SK-N-SH treated with all-trans-retinoic acid at 6 μM for 48 hours (cell line): Measurements from ENCODE around the gene INCA1.
A peak's percentile ranks its signal among the peaks of the same experiment; 100 is the strongest.

Experiments
- ATAC-seq: fragments of 200-7000 bp; cut with Tn5 transposase; 3 replicates; pipeline ENCODE4 v1.9.1; 2020; ENCODE audit warnings: mild to moderate bottlenecking, moderate library complexity
- ARNTL ChIP-seq: fragments of 450-650 bp; formaldehyde crosslinking; IDR thresholded peaks from 2 replicates; pipeline ENCODE4 v1.5.0; 2020; ENCODE audit warnings: low read depth, mild to moderate bottlenecking, moderate library complexity, borderline replicate concordance
- BACH2 ChIP-seq: fragments of 250-450 bp; sonication (Bioruptor Pico); IDR thresholded peaks from 2 replicates; pipeline ENCODE4 v1.9.0; 2021; ENCODE audit warnings: mild to moderate bottlenecking, borderline replicate concordance
- CREB5 ChIP-seq: fragments of 250-450 bp; sonication (Bioruptor Pico); IDR thresholded peaks from 2 replicates; pipeline ENCODE4 v1.5.1; 2020; ENCODE audit warnings: low read depth, mild to moderate bottlenecking, moderate library complexity
- CSDC2 ChIP-seq: fragments of 250-450 bp; sonication (Bioruptor Pico); IDR thresholded peaks from 2 replicates; pipeline ENCODE4 v1.5.0; 2020; ENCODE audit warnings: mild to moderate bottlenecking, moderate library complexity
- ESRRG ChIP-seq: fragments of 250-450 bp; sonication (Bioruptor Pico); IDR thresholded peaks from 2 replicates; pipeline ENCODE4 v1.6.1; 2021; ENCODE audit warnings: mild to moderate bottlenecking
- GLIS3 ChIP-seq: fragments of 250-450 bp; sonication (Bioruptor Pico); IDR thresholded peaks from 2 replicates; pipeline ENCODE4 v1.5.0; 2020; ENCODE audit warnings: mild to moderate bottlenecking, moderate library complexity
- ISL1 ChIP-seq: fragments of 250-450 bp; sonication (Bioruptor Pico); IDR thresholded peaks from 2 replicates; pipeline ENCODE4 v2.1.2; 2022; ENCODE audit warnings: mild to moderate bottlenecking, moderate library complexity
- OSR1 ChIP-seq: fragments of 250-450 bp; sonication (Bioruptor Pico); IDR thresholded peaks from 2 replicates; pipeline ENCODE4 v1.8.0; 2022; ENCODE audit warnings: moderate library complexity, mild to moderate bottlenecking, inconsistent platforms
- PPARA ChIP-seq: fragments of 250-450 bp; sonication (Bioruptor Pico); IDR thresholded peaks from 2 replicates; pipeline ENCODE4 v1.5.0; 2020; ENCODE audit warnings: mild to moderate bottlenecking, borderline replicate concordance
- RARB ChIP-seq: fragments of 250-450 bp; sonication (Bioruptor Pico); IDR thresholded peaks from 2 replicates; pipeline ENCODE4 v1.8.0; 2021; ENCODE audit warnings: mild to moderate bottlenecking, moderate library complexity
- TCF4 ChIP-seq: fragments of 250-450 bp; sonication (Bioruptor Pico); IDR thresholded peaks from 2 replicates; pipeline ENCODE4 v1.8.0; 2021; ENCODE audit warnings: mild to moderate bottlenecking, moderate library complexity, borderline replicate concordance
- TOX ChIP-seq: fragments of 250-450 bp; sonication (Bioruptor Pico); IDR thresholded peaks from 2 replicates; pipeline ENCODE4 v1.8.0; 2021; ENCODE audit warnings: mild to moderate bottlenecking, moderate library complexity, borderline replicate concordance
- ZC3H10 ChIP-seq: fragments of 250-450 bp; sonication (Bioruptor Pico); IDR thresholded peaks from 2 replicates; pipeline ENCODE4 v1.5.1; 2021; ENCODE audit warnings: mild to moderate bottlenecking, moderate library complexity
- ZFP3 ChIP-seq: fragments of 250-450 bp; sonication (Bioruptor Pico); IDR thresholded peaks from 2 replicates; pipeline ENCODE4 v1.5.0; 2020; ENCODE audit warnings: mild to moderate bottlenecking, moderate library complexity
- ZFP30 ChIP-seq: fragments of 450-650 bp; formaldehyde crosslinking; IDR thresholded peaks from 2 replicates; pipeline ENCODE4 v1.5.0; 2022; ENCODE audit warnings: mild to moderate bottlenecking, moderate library complexity
- ZNF565 ChIP-seq: fragments of 450-650 bp; formaldehyde crosslinking; conservative IDR thresholded peaks from 2 replicates; pipeline ENCODE4 v1.5.0; 2020; ENCODE audit warnings: low read depth, mild to moderate bottlenecking, moderate library complexity
- ZNF8 ChIP-seq: fragments of 450-650 bp; formaldehyde crosslinking; IDR thresholded peaks from 2 replicates; pipeline ENCODE4 v1.5.0; 2020; ENCODE audit warnings: mild to moderate bottlenecking, moderate library complexity
- TF ChIP-seq, protein P1 (sequence below): fragments of 250-450 bp; sonication (Bioruptor Pico); IDR thresholded peaks from 2 replicates; pipeline ENCODE4 v1.8.0; 2020; ENCODE audit warnings: mild to moderate bottlenecking, moderate library complexity, borderline replicate concordance
- TF ChIP-seq, protein P2 (sequence below): fragments of 250-450 bp; sonication (Bioruptor Pico); IDR thresholded peaks from 2 replicates; pipeline ENCODE4 v1.5.0; 2020; ENCODE audit warnings: mild to moderate bottlenecking, moderate library complexity
- TF ChIP-seq, protein P3 (sequence below): fragments of 250-450 bp; sonication (Bioruptor Pico); IDR thresholded peaks from 2 replicates; pipeline ENCODE4 v1.8.0; 2021; ENCODE audit warnings: low read depth, mild to moderate bottlenecking, moderate library complexity, borderline replicate concordance

INCA1 gene

GRCh38 chr17:4987767-4988567 is 9.4 kb downstream of the INCA1 start:
- TF ChIP-seq, protein P1, sequence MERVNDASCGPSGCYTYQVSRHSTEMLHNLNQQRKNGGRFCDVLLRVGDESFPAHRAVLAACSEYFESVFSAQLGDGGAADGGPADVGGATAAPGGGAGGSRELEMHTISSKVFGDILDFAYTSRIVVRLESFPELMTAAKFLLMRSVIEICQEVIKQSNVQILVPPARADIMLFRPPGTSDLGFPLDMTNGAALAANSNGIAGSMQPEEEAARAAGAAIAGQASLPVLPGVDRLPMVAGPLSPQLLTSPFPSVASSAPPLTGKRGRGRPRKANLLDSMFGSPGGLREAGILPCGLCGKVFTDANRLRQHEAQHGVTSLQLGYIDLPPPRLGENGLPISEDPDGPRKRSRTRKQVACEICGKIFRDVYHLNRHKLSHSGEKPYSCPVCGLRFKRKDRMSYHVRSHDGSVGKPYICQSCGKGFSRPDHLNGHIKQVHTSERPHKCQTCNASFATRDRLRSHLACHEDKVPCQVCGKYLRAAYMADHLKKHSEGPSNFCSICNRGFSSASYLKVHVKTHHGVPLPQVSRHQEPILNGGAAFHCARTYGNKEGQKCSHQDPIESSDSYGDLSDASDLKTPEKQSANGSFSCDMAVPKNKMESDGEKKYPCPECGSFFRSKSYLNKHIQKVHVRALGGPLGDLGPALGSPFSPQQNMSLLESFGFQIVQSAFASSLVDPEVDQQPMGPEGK = no peak
- no peak for TF ChIP-seq ISL1 (CRISPR knock-in tag)
- no peak for TF ChIP-seq ZNF565 (CRISPR knock-in tag)
- no peak for TF ChIP-seq BACH2 (CRISPR knock-in tag)
- no peak for TF ChIP-seq ESRRG (CRISPR knock-in tag)
- TF ChIP-seq ZC3H10 = no peak
- TF ChIP-seq ZFP30 (CRISPR knock-in tag) = no peak
- ATAC-seq = peak; percentile 43; the same call in 2 of the 3 replicates

- ATAC-seq = peak; percentile 93
- TF ChIP-seq, protein P2, sequence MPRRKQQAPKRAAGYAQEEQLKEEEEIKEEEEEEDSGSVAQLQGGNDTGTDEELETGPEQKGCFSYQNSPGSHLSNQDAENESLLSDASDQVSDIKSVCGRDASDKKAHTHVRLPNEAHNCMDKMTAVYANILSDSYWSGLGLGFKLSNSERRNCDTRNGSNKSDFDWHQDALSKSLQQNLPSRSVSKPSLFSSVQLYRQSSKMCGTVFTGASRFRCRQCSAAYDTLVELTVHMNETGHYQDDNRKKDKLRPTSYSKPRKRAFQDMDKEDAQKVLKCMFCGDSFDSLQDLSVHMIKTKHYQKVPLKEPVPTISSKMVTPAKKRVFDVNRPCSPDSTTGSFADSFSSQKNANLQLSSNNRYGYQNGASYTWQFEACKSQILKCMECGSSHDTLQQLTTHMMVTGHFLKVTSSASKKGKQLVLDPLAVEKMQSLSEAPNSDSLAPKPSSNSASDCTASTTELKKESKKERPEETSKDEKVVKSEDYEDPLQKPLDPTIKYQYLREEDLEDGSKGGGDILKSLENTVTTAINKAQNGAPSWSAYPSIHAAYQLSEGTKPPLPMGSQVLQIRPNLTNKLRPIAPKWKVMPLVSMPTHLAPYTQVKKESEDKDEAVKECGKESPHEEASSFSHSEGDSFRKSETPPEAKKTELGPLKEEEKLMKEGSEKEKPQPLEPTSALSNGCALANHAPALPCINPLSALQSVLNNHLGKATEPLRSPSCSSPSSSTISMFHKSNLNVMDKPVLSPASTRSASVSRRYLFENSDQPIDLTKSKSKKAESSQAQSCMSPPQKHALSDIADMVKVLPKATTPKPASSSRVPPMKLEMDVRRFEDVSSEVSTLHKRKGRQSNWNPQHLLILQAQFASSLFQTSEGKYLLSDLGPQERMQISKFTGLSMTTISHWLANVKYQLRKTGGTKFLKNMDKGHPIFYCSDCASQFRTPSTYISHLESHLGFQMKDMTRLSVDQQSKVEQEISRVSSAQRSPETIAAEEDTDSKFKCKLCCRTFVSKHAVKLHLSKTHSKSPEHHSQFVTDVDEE (CRISPR knock-in tag) = no peak
- TF ChIP-seq TOX (CRISPR knock-in tag) = no peak
- 0 out of 2 replicates have a peak, but pooled peaks have one; percentile 30 for TF ChIP-seq ZFP3 (CRISPR knock-in tag)
- TF ChIP-seq ARNTL (CRISPR knock-in tag) = no peak
- TF ChIP-seq TCF4 (CRISPR knock-in tag) = no peak
- no peak for TF ChIP-seq ZFP30 (CRISPR knock-in tag)
- no peak for TF ChIP-seq GLIS3 (CRISPR knock-in tag)
- no peak for TF ChIP-seq ZNF8
- no peak for TF ChIP-seq PPARA (CRISPR knock-in tag)
- TF ChIP-seq, protein P3, sequence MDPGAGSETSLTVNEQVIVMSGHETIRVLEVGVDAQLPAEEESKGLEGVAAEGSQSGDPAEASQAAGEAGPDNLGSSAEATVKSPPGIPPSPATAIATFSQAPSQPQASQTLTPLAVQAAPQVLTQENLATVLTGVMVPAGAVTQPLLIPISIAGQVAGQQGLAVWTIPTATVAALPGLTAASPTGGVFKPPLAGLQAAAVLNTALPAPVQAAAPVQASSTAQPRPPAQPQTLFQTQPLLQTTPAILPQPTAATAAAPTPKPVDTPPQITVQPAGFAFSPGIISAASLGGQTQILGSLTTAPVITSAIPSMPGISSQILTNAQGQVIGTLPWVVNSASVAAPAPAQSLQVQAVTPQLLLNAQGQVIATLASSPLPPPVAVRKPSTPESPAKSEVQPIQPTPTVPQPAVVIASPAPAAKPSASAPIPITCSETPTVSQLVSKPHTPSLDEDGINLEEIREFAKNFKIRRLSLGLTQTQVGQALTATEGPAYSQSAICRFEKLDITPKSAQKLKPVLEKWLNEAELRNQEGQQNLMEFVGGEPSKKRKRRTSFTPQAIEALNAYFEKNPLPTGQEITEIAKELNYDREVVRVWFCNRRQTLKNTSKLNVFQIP (CRISPR knock-in tag) = no peak
- TF ChIP-seq ZC3H10 = no peak
- 0 out of 2 replicates have a peak, but pooled peaks have one; percentile 5 for TF ChIP-seq CSDC2 (CRISPR knock-in tag)
- no peak for TF ChIP-seq OSR1 (CRISPR knock-in tag)
These were observed 10.2 kb downstream of the INCA1 start, which contains the start of gene CAMTA2 for GRCh38 chr17:4986951-4987766. CAMTA2 (minus strand) TSS chr17:4987675; CDS start chr17:4986222, 1,453 bp downstream.

DNA sequence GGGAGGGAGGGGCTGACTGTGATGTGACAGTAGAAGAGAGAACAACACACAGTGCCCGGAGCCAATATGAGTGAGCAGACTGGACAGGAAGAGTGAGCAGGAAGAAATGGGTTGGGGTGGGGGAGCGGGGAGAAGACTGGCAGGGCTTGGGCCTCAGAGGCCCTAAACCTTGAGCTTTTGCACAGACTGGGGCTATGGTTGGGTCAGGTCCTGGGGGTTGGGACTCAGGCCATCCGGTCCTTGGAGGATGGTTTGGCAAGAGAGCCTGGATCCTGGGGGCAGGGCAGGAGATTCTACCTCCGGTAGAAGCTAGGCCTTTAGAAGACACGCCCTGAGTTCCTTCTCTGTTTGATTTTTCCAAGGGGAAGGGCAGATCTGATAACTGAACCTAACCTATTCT is 10.9 kb downstream of the INCA1 start:
- ATAC-seq = no peak
- no peak for TF ChIP-seq CREB5
- no peak for TF ChIP-seq ZC3H10

DNA sequence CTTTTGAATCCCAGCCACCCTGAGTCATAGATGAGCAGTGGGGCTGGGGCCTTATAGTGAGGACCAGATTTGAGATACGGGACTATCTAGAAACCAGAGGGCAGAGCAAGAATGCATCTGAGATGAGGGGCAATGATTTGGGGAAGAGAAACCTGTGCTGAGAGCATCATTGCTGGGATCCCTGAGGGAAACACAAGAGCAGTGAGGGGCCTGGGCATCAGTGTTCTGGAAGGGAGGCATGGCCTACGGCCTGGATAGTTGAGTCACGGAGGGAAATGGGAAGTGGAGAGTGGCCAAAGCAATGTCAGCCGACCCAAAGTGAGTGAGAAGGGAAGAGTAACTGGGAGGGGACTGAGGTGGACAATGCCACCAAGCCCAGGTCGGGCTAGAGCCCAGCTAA is 15.0 kb downstream of the INCA1 start:
- no peak for ATAC-seq
- TF ChIP-seq, protein P2 (CRISPR knock-in tag) = no peak
- TF ChIP-seq GLIS3 (CRISPR knock-in tag) = no peak
- no peak for TF ChIP-seq ZC3H10
- no peak for TF ChIP-seq TCF4 (CRISPR knock-in tag)
- TF ChIP-seq ARNTL (CRISPR knock-in tag) = no peak
- TF ChIP-seq ZNF565 (CRISPR knock-in tag) = no peak
- no peak for TF ChIP-seq CSDC2 (CRISPR knock-in tag)
- no peak for TF ChIP-seq TOX (CRISPR knock-in tag)
- no peak for TF ChIP-seq CREB5
- no peak for TF ChIP-seq RARB (CRISPR knock-in tag)
- no peak for TF ChIP-seq OSR1 (CRISPR knock-in tag)
- TF ChIP-seq ZNF8 = no peak
- no peak for TF ChIP-seq ISL1 (CRISPR knock-in tag)
